CD8-positive, alpha-beta memory T cell (primary cell): ENCODE data around the gene INHA. TPM values are rescaled to one million over a fixed set of nuclear protein-coding genes. Genes with fewer than 3 reads are reported as not detected.
A peak's percentile ranks its signal among the peaks of the same experiment; 100 is the strongest.

Source experiments
- CTCF ChIA-PET: fragments of 350-600 bp; sonication (Branson Sonifier 250); formaldehyde crosslinking; loops from one replicate; lab custom pipeline; 2021; ENCODE audit warnings: antibody characterized with exemption; lab: Charles Lee
- POLR2A ChIA-PET: fragments of 350-600 bp; sonication (Branson Sonifier 250); formaldehyde crosslinking; loops from one replicate; lab custom pipeline; 2021; ENCODE audit warnings: antibody characterized with exemption; lab: Charles Lee
- DNase-seq, 5 donors: peaks; one replicate each; pipeline versions ENCODE4 v3.0.0 to v3.0.0-alpha.2; 2020 to 2022; ENCODE audit warnings: mixed read lengths in 1 of 5
- H3K27ac ChIP-seq: one replicate; pipeline ENCODE4 v1.7.0; 2013; ENCODE audit warnings: low read depth, mild to moderate bottlenecking, low read length, moderate library complexity
- H3K27me3 ChIP-seq: 2 replicates; pipeline ENCODE4 v1.7.0; 2013; ENCODE audit warnings: low read length, mild to moderate bottlenecking; ENCODE audit not compliant: insufficient read depth, poor library complexity, severe bottlenecking
- H3K36me3 ChIP-seq: 2 replicates; pipeline ENCODE4 v1.7.0; 2013; ENCODE audit warnings: mild to moderate bottlenecking, low read length, moderate library complexity; ENCODE audit not compliant: insufficient read depth
- H3K4me1 ChIP-seq: 2 replicates; pipeline ENCODE4 v1.7.0; 2013; ENCODE audit warnings: mild to moderate bottlenecking, low read length, moderate library complexity; ENCODE audit not compliant: insufficient read depth
- H3K4me3 ChIP-seq: 2 replicates; pipeline ENCODE4 v1.7.0; 2013; ENCODE audit warnings: mild to moderate bottlenecking, low read length
- H3K9me3 ChIP-seq: 2 replicates; pipeline ENCODE4 v1.7.0; 2013; ENCODE audit warnings: mild to moderate bottlenecking, low read length
- H3K27ac Mint-ChIP-seq, 8 donors: one replicate each; pipeline ENCODE4 v1.8.0; 2020 to 2021; ENCODE audit warnings: mixed read lengths in 8 of 8, mild to moderate bottlenecking in 6 of 8, inconsistent platforms in 3 of 8, moderate library complexity in 3 of 8
- H3K27me3 Mint-ChIP-seq, 2 donors: one replicate each; pipeline ENCODE4 v1.8.0; 2020 to 2021; ENCODE audit warnings: mixed read lengths in 2 of 2, mild to moderate bottlenecking in 1 of 2, moderate library complexity in 1 of 2
- H3K36me3 Mint-ChIP-seq, 3 donors: one replicate each; pipeline ENCODE4 v1.8.0; 2020 to 2021; ENCODE audit warnings: mixed read lengths in 3 of 3, inconsistent platforms in 1 of 3, mild to moderate bottlenecking in 1 of 3
- H3K4me1 Mint-ChIP-seq, 3 donors: one replicate each; pipeline ENCODE4 v1.8.0; 2020 to 2021; ENCODE audit warnings: mixed read lengths in 3 of 3, inconsistent platforms in 1 of 3, mild to moderate bottlenecking in 1 of 3
- H3K4me3 Mint-ChIP-seq, 7 donors: one replicate each; pipeline ENCODE4 v1.8.0; 2020 to 2021; ENCODE audit warnings: mixed read lengths in 7 of 7, mild to moderate bottlenecking in 6 of 7, moderate library complexity in 4 of 7, inconsistent platforms in 2 of 7
- H3K9me3 Mint-ChIP-seq, 5 donors: one replicate each; pipeline ENCODE4 v1.8.0; 2020 to 2022; ENCODE audit warnings: mixed read lengths in 5 of 5, mild to moderate bottlenecking in 3 of 5, moderate library complexity in 2 of 5, inconsistent platforms in 1 of 5
- polyA plus RNA-seq: library from polyadenylated mRNA; unstranded; fragments of 300-500 nt; fragmentation: Illumina TruSeq; gene quantifications from one replicate; pipeline ENCODE4 v1.2.3, GENCODE V29; 2021
- total RNA-seq, 2 experiments: library from RNA; stranded (reverse); gene quantifications; one replicate each; pipeline ENCODE4 v1.2.3, GENCODE V29; 2021

Gene INHA
- total and polyA plus RNA-seq, 3 experiments from 2014 or later = not detected

- Histone ChIP-seq H3K36me3 (no peaks in the 10 kb centered on the region), H3K27ac (no peak overlapping the region), H3K27me3 (no peaks in the 10 kb centered on the region), H3K4me1 (no peaks in the 10 kb centered on the region), H3K9me3 (no peaks in the 10 kb centered on the region), H3K4me3 (no peak overlapping the region)
- Mint-ChIP-seq H3K4me1 (peaks cover 5 to 8% (median 5%) of the 10 kb centered on the region in 3 donors), H3K27ac (no peak overlapping the region), H3K4me3 (no peak overlapping the region), H3K9me3 (no peaks in the 10 kb centered on the region), H3K27me3 (peaks cover 9 to 26% of the 10 kb centered on the region in 2 donors), H3K36me3 (no peaks in the 10 kb centered on the region)
- ChIA-PET POLR2A (no interaction called here), CTCF (no interaction called here)
- no peak for DNase-seq
These were observed 50.4 kb downstream of the INHA start for GRCh38 chr2:219622472-219622871.

- Mint-ChIP-seq H3K36me3 (no peaks in the 10 kb centered on the region), H3K4me1 (peaks cover 5 to 8% (median 5%) of the 10 kb centered on the region in 3 donors), H3K27me3 (peaks cover 12 to 35% of the 10 kb centered on the region in 2 donors), H3K9me3 (no peaks in the 10 kb centered on the region), H3K4me3 (no peak overlapping the region), H3K27ac (no peak overlapping the region)
- Histone ChIP-seq H3K36me3 (no peaks in the 10 kb centered on the region), H3K4me3 (no peak overlapping the region), H3K27ac (no peak overlapping the region), H3K9me3 (no peaks in the 10 kb centered on the region), H3K4me1 (no peaks in the 10 kb centered on the region), H3K27me3 (peaks cover 6% of the 10 kb centered on the region)
- CTCF ChIA-PET = no interaction called here
- DNase-seq = no peak
- POLR2A ChIA-PET = no interaction called here
These were observed 52.5 kb downstream of the INHA start for GRCh38 chr2:219624565-219624964.

DNA sequence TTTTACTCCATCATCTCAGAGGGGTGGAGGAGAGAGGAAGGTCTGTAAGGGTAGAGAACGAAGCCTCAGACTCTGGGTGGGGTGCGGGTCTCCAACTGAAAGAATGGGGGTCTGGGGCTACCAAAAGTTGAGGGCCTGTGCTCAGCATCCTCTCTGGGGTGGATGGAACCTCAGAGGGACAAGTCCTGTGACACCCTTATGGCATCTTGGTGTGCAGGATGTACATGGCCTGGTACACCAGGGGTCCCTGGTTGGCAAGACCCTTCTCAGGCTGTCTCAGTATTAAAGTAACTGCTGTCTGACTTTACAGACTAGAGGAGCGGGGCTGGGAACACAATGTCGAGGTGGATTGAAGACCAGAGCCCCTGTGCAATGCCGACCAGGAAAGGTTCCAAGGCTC lies 53.1 kb downstream of the INHA start:
- no peak for DNase-seq
- no peaks in the 10 kb centered on the region for H3K9me3 Mint-ChIP-seq
- no peak overlapping the region for H3K27ac Mint-ChIP-seq
- H3K36me3 Mint-ChIP-seq = no peaks in the 10 kb centered on the region
- H3K27me3 Mint-ChIP-seq = peaks cover 12 to 35% of the 10 kb centered on the region in 2 donors
- no peak overlapping the region for H3K27ac ChIP-seq
- ChIA-PET CTCF (no interaction called here), POLR2A (no interaction called here)
- H3K27me3 ChIP-seq = peaks cover 6% of the 10 kb centered on the region
- H3K4me3 ChIP-seq = no peak overlapping the region
- H3K4me1 Mint-ChIP-seq = peaks cover 5 to 8% (median 5%) of the 10 kb centered on the region in 3 donors
- H3K4me1 ChIP-seq = no peaks in the 10 kb centered on the region
- H3K9me3 ChIP-seq = no peaks in the 10 kb centered on the region
- no peaks in the 10 kb centered on the region for H3K36me3 ChIP-seq
- peak overlapping the region in 1 of 7 donors; percentile 73 for H3K4me3 Mint-ChIP-seq

Other genes starting within 250 kb of the INHA start
- gene RESP18, start 239.6 kb upstream of the INHA start, total RNA-seq = not detected
- gene RESP18, start 239.6 kb upstream of the INHA start, polyA plus RNA-seq = not detected
- 100 to 1,000 TPM; 112 to 116 TPM for gene DNPEP, start 184.4 kb upstream of the INHA start, total RNA-seq
- gene DNPEP, start 184.4 kb upstream of the INHA start, polyA plus RNA-seq = 69.1 TPM
- gene DES, start 153.9 kb upstream of the INHA start, total RNA-seq = not detected
- not detected for gene DES, start 153.9 kb upstream of the INHA start, polyA plus RNA-seq
- 1 to 10 TPM in 1 of 2 experiments, under 1 TPM in 1; 0.94 to 1.0 TPM for gene SPEG, start 137.5 kb upstream of the INHA start, total RNA-seq
- 0.48 TPM for gene SPEG, start 137.5 kb upstream of the INHA start, polyA plus RNA-seq
- 10 to 100 TPM; 36.9 to 37.1 TPM for gene GMPPA, start 73.4 kb upstream of the INHA start, total RNA-seq
- gene GMPPA, start 73.4 kb upstream of the INHA start, polyA plus RNA-seq = 32.5 TPM
- gene ASIC4, start 57.8 kb upstream of the INHA start, total RNA-seq = not detected
- gene ASIC4, start 57.8 kb upstream of the INHA start, polyA plus RNA-seq = not detected
- 10 to 100 TPM; 32.9 to 36.5 TPM for gene CHPF, start 28.5 kb upstream of the INHA start, total RNA-seq
- 8.7 TPM for gene CHPF, start 28.5 kb upstream of the INHA start, polyA plus RNA-seq
- 1 to 10 TPM; 5.2 to 6.0 TPM for gene TMEM198, start 28.3 kb upstream of the INHA start, total RNA-seq
- not detected for gene TMEM198, start 28.3 kb upstream of the INHA start, polyA plus RNA-seq
- gene OBSL1, start 771 bp upstream of the INHA start, total RNA-seq = under 1 TPM; 0.48 to 0.69 TPM
- gene OBSL1, start 771 bp upstream of the INHA start, polyA plus RNA-seq = not detected
- 10 to 100 TPM; 26.2 to 32.2 TPM for gene STK11IP, start 25.5 kb downstream of the INHA start, total RNA-seq
- gene STK11IP, start 25.5 kb downstream of the INHA start, polyA plus RNA-seq = 12.6 TPM
- under 1 TPM in 1 of 2 experiments, not detected in 1; 0.13 TPM for gene SLC4A3, start 55.3 kb downstream of the INHA start, total RNA-seq
- not detected for gene SLC4A3, start 55.3 kb downstream of the INHA start, polyA plus RNA-seq